Activated CD8-positive, alpha-beta T cell treated with anti-CD3 and anti-CD28 coated beads for 36 hours (primary cell): ENCODE results near the gene ERCC4. TPM values are rescaled to one million over a fixed set of nuclear protein-coding genes. Genes with fewer than 3 reads are reported as not detected.
A peak's percentile ranks its signal among the peaks of the same experiment; 100 is the strongest.

ENCODE experiments used
- ATAC-seq: fragments of 200-7000 bp; cut with Tn5 transposase; one replicate; pipeline ENCODE4 v1.10.0; 2021; ENCODE audit warnings: mild to moderate bottlenecking, moderate library complexity
- CTCF ChIA-PET: fragments of 350-600 bp; sonication (Branson Sonifier 250); formaldehyde crosslinking; loops from one replicate; lab custom pipeline; 2021; ENCODE audit warnings: antibody characterized with exemption; lab: Charles Lee
- POLR2A ChIA-PET: fragments of 350-600 bp; sonication (Branson Sonifier 250); formaldehyde crosslinking; loops from one replicate; lab custom pipeline; 2021; ENCODE audit warnings: antibody characterized with exemption; lab: Charles Lee
- DNase-seq: peaks from one replicate; pipeline ENCODE4 v3.0.0-alpha.2; 2020
- H3K27ac Mint-ChIP-seq: one replicate; pipeline ENCODE4 v1.8.0; 2021; ENCODE audit warnings: mild to moderate bottlenecking, mixed read lengths
- H3K27me3 Mint-ChIP-seq: one replicate; pipeline ENCODE4 v1.8.0; 2021; ENCODE audit warnings: mixed read lengths
- H3K36me3 Mint-ChIP-seq: one replicate; pipeline ENCODE4 v1.8.0; 2021; ENCODE audit warnings: low read depth, mixed read lengths
- H3K4me1 Mint-ChIP-seq: one replicate; pipeline ENCODE4 v1.8.0; 2021; ENCODE audit warnings: low read depth, mixed read lengths
- H3K4me3 Mint-ChIP-seq: one replicate; pipeline ENCODE4 v1.8.0; 2021; ENCODE audit warnings: mild to moderate bottlenecking, moderate library complexity, mixed read lengths
- H3K9me3 Mint-ChIP-seq: one replicate; pipeline ENCODE4 v1.8.0; 2021; ENCODE audit warnings: mixed read lengths
- intact Hi-C: fragments of 100-400 bp; cut with micrococcal nuclease; formaldehyde crosslinking; loops from one replicate; pipeline ENCODE4 v1.10.0; 2022
- total RNA-seq, 2 experiments: library from RNA; stranded (reverse); gene quantifications; one replicate each; pipeline ENCODE4 v1.2.3, GENCODE V29; 2021
- TF ChIP-seq, protein P1 (sequence below): fragments of 200-600 bp; IDR thresholded peaks from one replicate; pipeline ENCODE4 v1.8.0; 2022; ENCODE audit warnings: antibody characterized with exemption, mild to moderate bottlenecking

ERCC4 gene
- total RNA-seq: 10 to 100 TPM in 1 of 2 experiments, 1 to 10 TPM in 1; 6.2 to 13.3 TPM

DNA sequence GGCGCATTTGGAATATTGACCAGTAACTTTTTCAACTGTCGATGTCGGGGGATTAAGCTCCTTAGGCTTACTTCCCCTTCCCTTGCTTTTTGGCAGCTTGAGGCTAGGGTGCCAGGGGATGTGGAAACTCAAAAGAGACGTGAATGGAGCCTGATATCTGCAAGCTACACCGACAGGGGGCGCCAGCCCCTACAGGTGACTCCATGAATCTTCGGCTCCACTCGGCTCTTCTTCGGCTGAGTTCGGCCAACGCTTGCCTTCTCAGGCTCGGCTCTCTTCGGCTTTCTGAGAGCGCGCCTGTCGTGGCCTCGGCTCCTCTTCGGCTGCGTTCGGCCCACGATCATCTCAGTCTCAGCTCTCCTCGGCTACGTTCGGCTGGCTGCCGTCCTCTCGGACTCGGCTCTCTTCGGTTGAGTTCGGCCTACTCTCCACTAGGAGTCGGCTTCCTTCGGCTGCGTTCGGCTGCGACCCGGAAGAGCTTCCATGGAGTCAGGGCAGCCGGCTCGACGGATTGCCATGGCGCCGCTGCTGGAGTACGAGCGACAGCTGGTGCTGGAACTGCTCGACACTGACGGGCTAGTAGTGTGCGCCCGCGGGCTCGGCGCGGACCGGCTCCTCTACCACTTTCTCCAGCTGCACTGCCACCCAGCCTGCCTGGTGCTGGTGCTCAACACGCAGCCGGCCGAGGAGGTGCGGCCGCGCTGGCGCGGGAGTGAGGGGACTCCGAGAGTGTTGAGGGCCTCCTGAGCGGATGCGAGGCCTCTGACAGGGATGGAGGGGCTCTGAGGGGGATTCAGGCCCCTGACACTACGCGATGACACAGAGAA is at the start of gene ERCC4:
Gene ERCC4 (plus strand): TSS at position 472 of the 827 bp plus-strand sequence. CDS start 12 bp downstream, at position 484.
- H3K27me3 Mint-ChIP-seq: no peaks in the 10 kb centered on the region
- peak; percentile 100 for DNase-seq
- peaks cover 4% of the 10 kb centered on the region for H3K36me3 Mint-ChIP-seq
- peak within 1 kb of the TSS; percentile 93 for H3K4me3 Mint-ChIP-seq
- peaks cover 18% of the 10 kb centered on the region for H3K4me1 Mint-ChIP-seq
- intact Hi-C loops: loop anchor here (5.0 to 10.0 kb wide), 2 partner anchors 365 to 607 kb away; no protein-coding TSS in a partner anchor
- peak within 1 kb of the TSS; percentile 84 for H3K27ac Mint-ChIP-seq
- H3K9me3 Mint-ChIP-seq: no peaks in the 10 kb centered on the region
- ATAC-seq: peak; percentile 98
- TF ChIP-seq, protein P1, sequence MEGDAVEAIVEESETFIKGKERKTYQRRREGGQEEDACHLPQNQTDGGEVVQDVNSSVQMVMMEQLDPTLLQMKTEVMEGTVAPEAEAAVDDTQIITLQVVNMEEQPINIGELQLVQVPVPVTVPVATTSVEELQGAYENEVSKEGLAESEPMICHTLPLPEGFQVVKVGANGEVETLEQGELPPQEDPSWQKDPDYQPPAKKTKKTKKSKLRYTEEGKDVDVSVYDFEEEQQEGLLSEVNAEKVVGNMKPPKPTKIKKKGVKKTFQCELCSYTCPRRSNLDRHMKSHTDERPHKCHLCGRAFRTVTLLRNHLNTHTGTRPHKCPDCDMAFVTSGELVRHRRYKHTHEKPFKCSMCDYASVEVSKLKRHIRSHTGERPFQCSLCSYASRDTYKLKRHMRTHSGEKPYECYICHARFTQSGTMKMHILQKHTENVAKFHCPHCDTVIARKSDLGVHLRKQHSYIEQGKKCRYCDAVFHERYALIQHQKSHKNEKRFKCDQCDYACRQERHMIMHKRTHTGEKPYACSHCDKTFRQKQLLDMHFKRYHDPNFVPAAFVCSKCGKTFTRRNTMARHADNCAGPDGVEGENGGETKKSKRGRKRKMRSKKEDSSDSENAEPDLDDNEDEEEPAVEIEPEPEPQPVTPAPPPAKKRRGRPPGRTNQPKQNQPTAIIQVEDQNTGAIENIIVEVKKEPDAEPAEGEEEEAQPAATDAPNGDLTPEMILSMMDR: peak; percentile 92
- POLR2A ChIA-PET: interaction anchor here (0.7 kb wide), 1 partner anchor 381 kb away, joined by 3 read pairs; no protein-coding TSS in a partner anchor
- CTCF ChIA-PET: interaction anchor here (0.7 to 6.8 kb wide), 41 partner anchors 8 to 1824 kb away, joined by 3 to 74 read pairs (median 4); no protein-coding TSS in a partner anchor

DNA sequence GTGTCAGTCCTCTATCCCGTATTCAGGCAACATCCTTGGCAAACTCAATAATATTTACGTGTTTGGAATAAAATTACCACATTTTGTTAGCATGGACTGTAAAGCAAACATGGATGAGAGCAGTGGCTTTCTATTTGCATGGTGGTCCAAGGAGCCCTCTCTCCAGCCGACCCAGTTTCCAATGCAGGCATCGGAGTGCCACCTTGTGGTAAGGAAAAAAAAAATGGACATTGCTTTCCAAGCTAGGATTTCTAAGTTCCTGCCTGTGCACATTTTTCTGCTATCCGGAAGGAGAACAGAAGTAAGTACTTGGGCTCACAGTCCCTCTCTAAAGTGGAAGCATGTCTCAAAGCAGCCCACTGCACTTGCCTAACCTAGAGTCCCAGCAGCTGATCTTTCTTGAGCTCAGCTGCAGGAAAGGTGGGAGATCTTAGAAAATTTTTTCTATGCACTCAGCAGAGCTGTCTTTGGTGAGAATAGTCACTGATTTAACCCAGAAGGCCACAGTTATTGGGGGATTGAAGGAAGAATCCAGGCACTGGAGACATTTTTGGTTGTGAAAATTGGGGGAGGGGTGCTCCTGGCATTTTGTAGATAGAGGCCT is 46.0 kb upstream of the ERCC4 start:
- no peak overlapping the region for H3K4me3 Mint-ChIP-seq
- H3K27me3 Mint-ChIP-seq: peaks cover 7% of the 10 kb centered on the region
- ChIA-PET CTCF (interaction anchor here (0.6 to 2.0 kb wide), 4 partner anchors 8 to 591 kb away, joined by 3 to 10 read pairs (median 6); partner anchors contain the start of gene ERCC4), POLR2A (no interaction called here)
- no peaks in the 10 kb centered on the region for H3K9me3 Mint-ChIP-seq
- ATAC-seq (no peak), DNase-seq (no peak)
- H3K36me3 Mint-ChIP-seq: no peaks in the 10 kb centered on the region
- TF ChIP-seq, protein P1: no peak
- intact Hi-C loops: no loop called here
- no peak overlapping the region for H3K27ac Mint-ChIP-seq
- no peaks in the 10 kb centered on the region for H3K4me1 Mint-ChIP-seq

DNA sequence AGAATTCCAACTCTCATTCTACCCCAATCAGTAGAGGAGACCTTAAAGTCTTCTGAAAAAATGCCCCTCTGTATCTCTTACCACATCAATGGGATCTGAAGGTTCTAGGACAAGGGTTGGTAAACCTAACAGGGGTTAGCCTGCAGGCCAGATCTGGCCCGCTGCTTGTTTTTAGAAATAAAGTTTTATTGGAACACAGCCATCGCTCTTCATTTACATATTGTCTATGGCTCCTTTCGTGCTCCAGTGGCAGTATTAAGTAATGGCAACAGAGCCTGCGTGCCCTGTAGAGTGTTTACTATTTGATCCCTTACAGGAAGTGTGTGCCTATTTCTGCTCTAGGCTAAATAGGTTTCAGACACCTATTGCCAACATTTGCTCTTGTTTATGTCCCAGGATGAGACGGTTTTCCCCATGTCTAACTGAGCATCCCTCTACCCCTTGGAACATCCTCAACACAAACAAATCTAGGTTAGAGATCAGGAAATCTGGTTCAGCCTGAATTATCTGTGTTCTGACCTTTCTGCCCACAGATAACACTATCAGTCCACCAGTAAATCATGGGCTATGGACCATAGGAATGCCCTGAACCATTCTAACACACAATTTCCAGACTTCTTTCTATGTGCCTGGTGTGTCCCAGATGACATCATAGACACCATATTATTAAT is 44.2 kb upstream of the ERCC4 start:
- H3K27ac Mint-ChIP-seq: no peak overlapping the region
- intact Hi-C loops: no loop called here
- ATAC-seq: no peak

DNA sequence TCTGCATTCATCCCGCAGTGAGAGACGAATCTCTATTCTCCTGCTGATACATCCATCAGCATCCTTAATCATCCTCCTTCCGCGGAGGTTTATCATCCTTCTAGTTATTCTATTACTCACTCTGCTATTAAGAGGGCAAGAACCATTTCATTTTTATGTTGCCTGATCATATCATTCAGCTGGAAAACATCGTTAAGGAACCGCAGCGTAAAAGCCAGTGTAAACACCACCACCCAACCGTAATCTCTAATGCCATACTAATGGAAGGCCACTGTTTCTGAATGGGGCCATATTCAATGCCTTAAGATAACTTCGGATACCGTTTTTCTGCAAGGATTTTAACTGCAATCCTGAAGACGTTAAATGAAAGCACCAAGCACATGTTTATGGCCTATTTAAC is 36.7 kb upstream of the ERCC4 start:
- ATAC-seq: no peak
- no peak overlapping the region for H3K27ac Mint-ChIP-seq
- ChIA-PET POLR2A (no interaction called here), CTCF (interaction anchor here (1.3 kb wide), 1 partner anchor 37 kb away, joined by 4 read pairs; the partner anchor contains the start of gene ERCC4)
- no peaks in the 10 kb centered on the region for H3K4me1 Mint-ChIP-seq
- DNase-seq: no peak
- H3K4me3 Mint-ChIP-seq: no peak overlapping the region
- peaks cover 2% of the 10 kb centered on the region for H3K9me3 Mint-ChIP-seq
- TF ChIP-seq, protein P1: no peak
- H3K27me3 Mint-ChIP-seq: peaks cover 6% of the 10 kb centered on the region
- H3K36me3 Mint-ChIP-seq: no peaks in the 10 kb centered on the region
- intact Hi-C loops: no loop called here

More for the DNA sequence above, 44.2 kb upstream of the ERCC4 start:
- Mint-ChIP-seq H3K9me3 (no peaks in the 10 kb centered on the region), H3K4me3 (no peak overlapping the region), H3K4me1 (no peaks in the 10 kb centered on the region), H3K36me3 (no peaks in the 10 kb centered on the region), H3K27me3 (peaks cover 4% of the 10 kb centered on the region)
- POLR2A ChIA-PET: no interaction called here
- CTCF ChIA-PET: interaction anchor here (1.1 kb wide), 1 partner anchor 48 kb away, joined by 3 read pairs; no protein-coding TSS in a partner anchor
- no peak for DNase-seq
- TF ChIP-seq, protein P1: no peak
